ENCODE data around the gene MRPL11.
"Not testable (repeated sequence)": the region's sequence is repeated elsewhere in the genome, so short reads cannot be mapped to it uniquely, and the experiment has no call there.

Gene MRPL11

DNA sequence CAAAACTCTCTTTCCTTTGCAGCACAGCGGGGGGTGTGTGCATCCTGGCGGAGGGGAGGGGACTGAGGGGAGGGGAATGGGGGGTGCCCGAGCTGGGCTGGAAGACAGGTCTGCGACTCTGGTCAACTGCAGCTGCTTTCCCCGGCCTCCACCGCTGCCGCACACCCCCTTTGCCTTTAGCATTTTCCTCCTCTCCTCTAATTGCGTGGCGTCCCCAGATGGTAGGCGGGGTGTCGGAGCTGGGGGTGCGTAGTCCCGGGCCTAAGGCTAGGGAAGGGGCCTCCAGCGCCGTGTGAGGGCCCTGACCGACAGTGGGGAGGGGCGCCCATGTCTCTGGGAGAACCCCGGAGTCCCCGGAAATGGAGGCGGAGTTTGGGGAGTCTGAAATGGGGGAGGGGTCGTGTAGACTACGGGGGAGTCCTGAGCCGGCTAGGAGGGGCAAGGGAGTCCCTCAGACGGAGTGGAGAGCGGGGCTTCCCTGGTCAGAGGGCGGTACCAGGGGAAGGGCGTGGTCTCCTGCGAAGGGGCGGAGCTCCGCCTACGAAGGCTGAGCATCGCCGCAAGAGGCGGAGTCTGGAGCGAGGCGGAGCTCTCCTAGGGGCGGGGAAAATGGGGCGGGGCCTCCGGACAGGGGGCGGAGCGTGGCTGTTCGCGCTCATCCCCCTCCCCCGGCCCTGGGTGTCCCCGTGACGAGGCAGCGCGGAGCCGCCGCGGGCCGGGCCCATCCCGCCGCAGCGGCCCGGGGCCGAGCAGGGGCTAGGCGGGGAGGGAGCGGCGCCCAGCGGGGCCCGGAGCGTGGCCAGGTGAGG is 27.8 kb upstream of the MRPL11 start, which contains the start of gene PELI3:
TSS of gene PELI3 (plus strand) at position 681 of the 809 bp plus-strand sequence. CDS start 1,224 bp downstream, outside the sequence.
- TF ChIP-seq, protein P1, sequence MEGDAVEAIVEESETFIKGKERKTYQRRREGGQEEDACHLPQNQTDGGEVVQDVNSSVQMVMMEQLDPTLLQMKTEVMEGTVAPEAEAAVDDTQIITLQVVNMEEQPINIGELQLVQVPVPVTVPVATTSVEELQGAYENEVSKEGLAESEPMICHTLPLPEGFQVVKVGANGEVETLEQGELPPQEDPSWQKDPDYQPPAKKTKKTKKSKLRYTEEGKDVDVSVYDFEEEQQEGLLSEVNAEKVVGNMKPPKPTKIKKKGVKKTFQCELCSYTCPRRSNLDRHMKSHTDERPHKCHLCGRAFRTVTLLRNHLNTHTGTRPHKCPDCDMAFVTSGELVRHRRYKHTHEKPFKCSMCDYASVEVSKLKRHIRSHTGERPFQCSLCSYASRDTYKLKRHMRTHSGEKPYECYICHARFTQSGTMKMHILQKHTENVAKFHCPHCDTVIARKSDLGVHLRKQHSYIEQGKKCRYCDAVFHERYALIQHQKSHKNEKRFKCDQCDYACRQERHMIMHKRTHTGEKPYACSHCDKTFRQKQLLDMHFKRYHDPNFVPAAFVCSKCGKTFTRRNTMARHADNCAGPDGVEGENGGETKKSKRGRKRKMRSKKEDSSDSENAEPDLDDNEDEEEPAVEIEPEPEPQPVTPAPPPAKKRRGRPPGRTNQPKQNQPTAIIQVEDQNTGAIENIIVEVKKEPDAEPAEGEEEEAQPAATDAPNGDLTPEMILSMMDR (conservative IDR thresholded peaks at IDR 0.05; ENCODE audit: low read length), result no peak
- H2AFZ ChIP-seq (ENCODE audit: low read length), result peak within 1 kb of the TSS; percentile 69

DNA sequence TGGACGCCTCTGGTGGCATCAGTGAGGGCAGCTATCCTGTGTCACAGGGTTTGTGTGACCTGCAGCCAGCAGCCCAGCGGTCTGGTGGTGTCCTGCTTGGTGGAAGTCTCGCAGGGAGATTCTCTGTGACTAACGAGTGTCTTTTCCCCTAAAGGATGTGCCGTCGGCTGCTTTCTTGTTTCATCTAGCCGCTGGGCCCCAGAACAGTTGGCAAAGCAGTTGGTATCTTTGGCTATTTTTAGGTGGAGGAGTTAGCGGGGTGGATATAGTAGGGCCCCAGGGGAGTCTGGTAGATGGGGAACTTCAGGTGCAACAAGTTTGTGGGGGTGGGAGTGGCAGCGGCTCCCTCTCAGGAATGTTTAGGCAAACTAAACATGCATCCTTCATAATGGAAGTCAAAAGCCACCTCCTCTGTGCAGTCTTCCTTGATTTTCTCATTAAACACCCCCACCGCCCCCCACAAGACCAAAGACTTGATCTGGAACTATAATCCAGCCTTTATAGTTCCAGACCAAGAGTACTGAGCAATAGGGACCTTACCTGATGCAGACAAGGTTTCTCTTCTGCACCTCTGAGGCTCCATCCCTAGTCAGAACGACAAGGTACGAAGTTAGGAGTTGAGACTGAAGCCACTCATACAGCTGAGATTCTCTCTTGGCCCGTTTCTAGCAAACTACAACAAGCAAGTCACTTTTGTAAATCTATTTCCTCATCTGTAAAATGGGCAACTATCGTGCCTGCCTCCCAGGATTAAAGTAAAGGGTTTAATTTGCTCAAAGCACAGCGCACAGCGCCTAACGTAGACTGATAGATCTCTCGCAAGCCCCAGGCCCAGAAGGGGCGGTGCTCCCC is 27.0 kb upstream of the MRPL11 start:
- Histone ChIP-seq H2AFZ (ENCODE audit: low read length) (peak overlapping the region; percentile 69), H3K9ac (ENCODE audit: low read depth, low read length, poor library complexity, severe bottlenecking) (peak overlapping the region; percentile 32), H3K79me2 (ENCODE audit: insufficient read depth, low read length) (no peaks in the 10 kb centered on the region)

More for the DNA sequence above, 27.8 kb upstream of the MRPL11 start, which contains the start of gene PELI3:
- no peaks in the 10 kb centered on the region for H3K27me3 ChIP-seq (ENCODE audit: insufficient read depth, low read length, poor library complexity, severe bottlenecking)
- H3K4me1 ChIP-seq (ENCODE audit: insufficient read depth, low read length, poor library complexity, severe bottlenecking), result peaks cover 28% of the 10 kb centered on the region
- peak within 1 kb of the TSS; percentile 32 for H3K9ac ChIP-seq (ENCODE audit: low read depth, low read length, poor library complexity, severe bottlenecking)
- H4K20me1 ChIP-seq (ENCODE audit: insufficient read depth, low read length, poor library complexity, severe bottlenecking), result no peaks in the 10 kb centered on the region
- no peaks in the 10 kb centered on the region for H3K79me2 ChIP-seq (ENCODE audit: insufficient read depth, low read length)
- H3F3A ChIP-seq (ENCODE audit: low read depth), result peaks cover 9% of the 10 kb centered on the region; the same call in 1 of the 2 replicates
- H3K4me2 ChIP-seq (ENCODE audit: low read depth, low read length, poor library complexity, severe bottlenecking), result peak within 1 kb of the TSS; percentile 66
- H3K9me3 ChIP-seq (ENCODE audit: insufficient read depth, low read depth, low read length), result no peaks in the 10 kb centered on the region; the same call in 1 of the 2 replicates
- H3K36me3 ChIP-seq (ENCODE audit: insufficient read depth, low read length), result no peaks in the 10 kb centered on the region
- H3K9me2 ChIP-seq (replicated peaks; ENCODE audit: low read depth, low read length), result no peaks in the 10 kb centered on the region
- peak within 1 kb of the TSS; percentile 71 for H3K4me3 ChIP-seq (ENCODE audit: low read length, poor library complexity, severe bottlenecking)

GRCh38 chr11:66464916-66465315 is 26.3 kb upstream of the MRPL11 start:
- H4K20me1 ChIP-seq (ENCODE audit: insufficient read depth, low read length, poor library complexity, severe bottlenecking), result no peaks in the 10 kb centered on the region
- no peaks in the 10 kb centered on the region for H3K79me2 ChIP-seq (ENCODE audit: insufficient read depth, low read length)
- H3K9me3 ChIP-seq (ENCODE audit: insufficient read depth, low read depth, low read length), result no peaks in the 10 kb centered on the region; the same call in 1 of the 2 replicates
- peak overlapping the region; percentile 66 for H3K4me2 ChIP-seq (ENCODE audit: low read depth, low read length, poor library complexity, severe bottlenecking)
- H3K4me3 ChIP-seq (ENCODE audit: low read length, poor library complexity, severe bottlenecking), result peak overlapping the region; percentile 26
- H3K27me3 ChIP-seq (ENCODE audit: insufficient read depth, low read length, poor library complexity, severe bottlenecking), result no peaks in the 10 kb centered on the region
- peaks cover 28% of the 10 kb centered on the region for H3K4me1 ChIP-seq (ENCODE audit: insufficient read depth, low read length, poor library complexity, severe bottlenecking)
- H3K9me2 ChIP-seq (replicated peaks; ENCODE audit: low read depth, low read length), result no peaks in the 10 kb centered on the region
- no peak overlapping the region for H2AFZ ChIP-seq (ENCODE audit: low read length)
- peaks cover 9% of the 10 kb centered on the region; the same call in 1 of the 2 replicates for H3F3A ChIP-seq (ENCODE audit: low read depth)
- TF ChIP-seq EZH2phosphoT487 (IDR thresholded peaks at IDR 0.05; ENCODE audit: borderline replicate concordance), result no peak
- TF ChIP-seq, protein P1 (conservative IDR thresholded peaks at IDR 0.05; ENCODE audit: low read length), result no peak
- peak overlapping the region; percentile 31 for H3K9ac ChIP-seq (ENCODE audit: low read depth, low read length, poor library complexity, severe bottlenecking)
- H3K36me3 ChIP-seq (ENCODE audit: insufficient read depth, low read length), result no peaks in the 10 kb centered on the region

More for the DNA sequence above, 27.0 kb upstream of the MRPL11 start:
- peak overlapping the region; percentile 71 for H3K4me3 ChIP-seq (ENCODE audit: low read length, poor library complexity, severe bottlenecking)
- H3F3A ChIP-seq (ENCODE audit: low read depth), result peaks cover 9% of the 10 kb centered on the region; the same call in 1 of the 2 replicates
- TF ChIP-seq, protein P1 (conservative IDR thresholded peaks at IDR 0.05; ENCODE audit: low read length), result no peak
- TF ChIP-seq EZH2phosphoT487 (IDR thresholded peaks at IDR 0.05; ENCODE audit: borderline replicate concordance), result no peak
- no peaks in the 10 kb centered on the region for H3K9me2 ChIP-seq (replicated peaks; ENCODE audit: low read depth, low read length)
- no peaks in the 10 kb centered on the region for H3K27me3 ChIP-seq (ENCODE audit: insufficient read depth, low read length, poor library complexity, severe bottlenecking)
- H3K9me3 ChIP-seq (ENCODE audit: insufficient read depth, low read depth, low read length), result no peaks in the 10 kb centered on the region; the same call in 1 of the 2 replicates
- H3K4me1 ChIP-seq (ENCODE audit: insufficient read depth, low read length, poor library complexity, severe bottlenecking), result peaks cover 28% of the 10 kb centered on the region
- H4K20me1 ChIP-seq (ENCODE audit: insufficient read depth, low read length, poor library complexity, severe bottlenecking), result no peaks in the 10 kb centered on the region
- H3K36me3 ChIP-seq (ENCODE audit: insufficient read depth, low read length), result no peaks in the 10 kb centered on the region
- H3K4me2 ChIP-seq (ENCODE audit: low read depth, low read length, poor library complexity, severe bottlenecking), result peak overlapping the region; percentile 66

DNA sequence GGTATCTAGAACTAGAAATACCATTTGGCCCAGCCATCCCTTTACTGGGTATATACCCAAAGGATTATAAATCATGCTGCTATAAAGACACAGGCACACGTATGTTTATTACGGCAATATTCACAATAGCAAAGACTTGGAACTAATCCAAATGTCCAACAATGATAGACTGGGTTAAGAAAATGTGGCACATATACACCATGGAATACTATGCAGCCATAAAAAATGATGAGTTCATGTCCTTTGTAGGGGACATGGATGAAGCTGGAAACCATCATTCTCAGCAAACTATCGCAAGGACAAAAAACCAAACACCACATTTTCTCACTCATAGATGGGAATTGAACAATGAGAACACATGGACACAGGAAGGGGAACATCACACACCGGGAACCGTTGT is 25.5 kb upstream of the MRPL11 start:
- not testable (repeated sequence) for H3K79me2 ChIP-seq (ENCODE audit: insufficient read depth, low read length); H3K4me3 ChIP-seq (ENCODE audit: low read length, poor library complexity, severe bottlenecking); H3F3A ChIP-seq (ENCODE audit: low read depth); H3K27me3 ChIP-seq (ENCODE audit: insufficient read depth, low read length, poor library complexity, severe bottlenecking); H3K9ac ChIP-seq (ENCODE audit: low read depth, low read length, poor library complexity, severe bottlenecking); H3K36me3 ChIP-seq (ENCODE audit: insufficient read depth, low read length); H3K9me2 ChIP-seq (replicated peaks; ENCODE audit: low read depth, low read length); H4K20me1 ChIP-seq (ENCODE audit: insufficient read depth, low read length, poor library complexity, severe bottlenecking); H2AFZ ChIP-seq (ENCODE audit: low read length); H3K9me3 ChIP-seq (ENCODE audit: insufficient read depth, low read depth, low read length); H3K4me2 ChIP-seq (ENCODE audit: low read depth, low read length, poor library complexity, severe bottlenecking)
- H3K4me1 ChIP-seq (ENCODE audit: insufficient read depth, low read length, poor library complexity, severe bottlenecking), result peaks cover 28% of the 10 kb centered on the region
